ENCODE data around the gene ACAN. TPM values are rescaled to one million over a fixed set of nuclear protein-coding genes. Genes with fewer than 3 reads are reported as not detected.

ACAN gene
- total and polyA plus RNA-seq, 3 experiments from 2014 or later = not detected

DNA sequence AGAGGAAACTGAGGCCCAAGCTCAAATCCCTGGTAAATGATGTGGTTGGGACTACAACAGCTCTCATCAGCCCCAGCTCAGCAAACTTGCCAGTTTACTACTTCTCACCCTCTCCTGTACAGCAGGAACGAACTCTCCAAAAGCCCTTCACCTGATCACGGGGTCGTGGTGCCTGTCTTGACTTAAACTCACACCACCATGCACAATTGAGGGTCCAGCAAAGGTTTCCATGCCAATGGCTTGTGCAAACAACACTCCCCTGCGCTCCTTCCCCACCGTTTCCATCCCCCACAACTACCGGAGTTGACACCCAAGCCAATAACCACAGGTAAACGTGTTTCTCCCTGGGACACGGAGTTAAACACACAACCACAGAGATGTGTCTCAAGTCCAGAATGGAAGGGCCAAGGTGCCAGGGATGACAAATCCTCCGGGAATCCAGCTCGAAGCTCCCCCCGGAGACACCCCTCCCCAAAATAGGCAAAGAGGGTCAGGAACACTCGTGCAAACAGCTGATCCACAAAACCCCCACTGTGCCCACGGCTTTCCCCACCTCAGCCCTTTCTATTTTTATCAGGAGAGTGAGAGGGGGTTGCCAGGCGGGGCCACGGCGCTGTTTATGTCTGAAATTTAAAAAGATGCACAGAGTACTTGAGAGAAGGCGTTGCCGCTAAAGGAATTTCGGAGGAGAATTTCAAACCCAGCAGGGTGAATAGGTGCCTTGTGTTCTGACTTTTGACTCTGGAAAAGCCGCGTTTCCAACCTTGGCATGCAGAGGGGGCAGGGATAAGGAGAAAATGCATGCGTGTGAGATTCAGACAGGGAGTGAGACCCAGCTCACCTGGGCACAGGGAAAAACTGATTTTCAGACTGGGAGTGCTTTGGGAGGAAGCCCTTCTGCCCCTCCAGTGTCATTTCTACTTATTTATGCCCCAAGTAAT is 10.6 kb upstream of the ACAN start:
- Mint-ChIP-seq H3K4me3 (no peak overlapping the region), H3K4me1 (no peaks in the 10 kb centered on the region), H3K36me3 (no peaks in the 10 kb centered on the region), H3K9me3 (peaks cover 0 to 2% (median 0%) of the 10 kb centered on the region in 5 donors), H3K27ac (no peak overlapping the region), H3K27me3 (peaks cover 15 to 55% of the 10 kb centered on the region in 2 donors)
- Histone ChIP-seq H3K27me3 (ENCODE audit: insufficient read depth, low read length, poor library complexity, severe bottlenecking) (no peaks in the 10 kb centered on the region), H3K4me1 (ENCODE audit: insufficient read depth, low read length) (no peaks in the 10 kb centered on the region), H3K27ac (ENCODE audit: low read depth, low read length) (no peak overlapping the region), H3K9me3 (ENCODE audit: low read length) (no peaks in the 10 kb centered on the region), H3K36me3 (ENCODE audit: insufficient read depth, low read length) (no peaks in the 10 kb centered on the region), H3K4me3 (ENCODE audit: low read length) (no peak overlapping the region)
- ChIA-PET POLR2A (no interaction called here), CTCF (no interaction called here)
- no peak for DNase-seq

DNA sequence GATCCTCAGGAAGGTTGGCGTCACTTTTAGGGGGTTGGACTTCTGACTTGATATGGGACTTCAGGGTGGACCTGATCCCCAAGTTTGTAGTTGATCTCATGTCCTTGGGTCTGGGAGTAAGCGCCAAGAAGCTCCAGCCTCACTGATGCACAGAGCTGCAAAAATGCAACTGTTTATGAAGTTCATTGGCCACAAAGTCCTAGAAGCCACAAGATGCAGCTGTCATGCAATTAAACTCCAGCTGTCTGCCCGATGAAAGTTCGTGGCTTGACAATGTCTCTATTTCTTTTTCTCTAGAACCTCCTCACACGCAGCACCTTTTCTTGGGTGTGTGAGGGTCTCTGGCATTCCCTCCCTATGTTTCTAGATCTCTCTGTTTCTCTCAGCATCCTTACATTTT is 9.2 kb upstream of the ACAN start:
- H3K27ac Mint-ChIP-seq = no peak overlapping the region
- CTCF ChIA-PET = no interaction called here
- H3K4me1 Mint-ChIP-seq = no peaks in the 10 kb centered on the region
- H3K4me3 Mint-ChIP-seq = no peak overlapping the region
- peaks cover 0 to 2% (median 0%) of the 10 kb centered on the region in 5 donors for H3K9me3 Mint-ChIP-seq
- POLR2A ChIA-PET = no interaction called here
- peaks cover 15 to 67% of the 10 kb centered on the region in 2 donors for H3K27me3 Mint-ChIP-seq
- DNase-seq = no peak
- Histone ChIP-seq H3K4me1 (ENCODE audit: insufficient read depth, low read length) (no peaks in the 10 kb centered on the region), H3K4me3 (ENCODE audit: low read length) (no peak overlapping the region), H3K27ac (ENCODE audit: low read depth, low read length) (no peak overlapping the region), H3K36me3 (ENCODE audit: insufficient read depth, low read length) (no peaks in the 10 kb centered on the region), H3K9me3 (ENCODE audit: low read length) (no peaks in the 10 kb centered on the region), H3K27me3 (ENCODE audit: insufficient read depth, low read length, poor library complexity, severe bottlenecking) (peaks cover 6% of the 10 kb centered on the region)
- H3K36me3 Mint-ChIP-seq = no peaks in the 10 kb centered on the region

DNA sequence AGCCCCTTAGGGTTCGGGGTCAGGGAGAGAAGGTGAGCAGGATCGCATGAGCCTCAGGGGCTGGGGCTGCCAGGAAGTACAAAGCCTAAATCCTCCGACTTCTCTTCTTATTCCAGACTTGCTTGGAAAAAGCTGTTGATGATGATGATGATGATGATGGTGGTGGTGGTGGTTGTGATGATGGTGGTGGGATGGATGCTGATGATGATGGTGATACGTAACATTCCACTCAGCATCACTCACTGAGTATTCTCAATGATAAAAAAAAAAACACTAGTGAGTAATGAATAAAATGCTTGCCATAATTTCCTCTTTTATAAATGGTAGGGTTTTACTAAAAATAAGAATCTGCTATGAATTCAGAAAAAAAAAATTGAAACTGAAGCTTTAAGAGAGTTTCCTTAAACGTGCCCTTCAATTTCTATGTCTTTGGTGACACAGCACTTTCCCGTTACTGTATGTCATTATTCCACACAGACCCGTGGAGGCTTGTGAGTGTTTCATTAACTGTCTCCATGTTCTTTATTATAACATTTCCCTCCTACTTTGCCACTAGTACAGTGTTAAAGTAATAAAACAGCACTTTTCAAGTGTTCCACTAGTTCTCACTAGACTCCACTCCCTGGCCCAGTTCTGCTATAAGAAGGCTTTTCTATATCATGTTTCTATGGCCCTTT is 5.4 kb upstream of the ACAN start:
- Histone ChIP-seq H3K9me3 (ENCODE audit: low read length) (no peaks in the 10 kb centered on the region), H3K4me3 (ENCODE audit: low read length) (no peak overlapping the region), H3K4me1 (ENCODE audit: insufficient read depth, low read length) (no peaks in the 10 kb centered on the region), H3K27me3 (ENCODE audit: insufficient read depth, low read length, poor library complexity, severe bottlenecking) (peaks cover 11% of the 10 kb centered on the region), H3K27ac (ENCODE audit: low read depth, low read length) (no peak overlapping the region), H3K36me3 (ENCODE audit: insufficient read depth, low read length) (no peaks in the 10 kb centered on the region)
- no peak for DNase-seq
- ChIA-PET POLR2A (no interaction called here), CTCF (no interaction called here)
- no peak overlapping the region for H3K27ac Mint-ChIP-seq
- H3K36me3 Mint-ChIP-seq = no peaks in the 10 kb centered on the region
- peaks cover 3 to 4% (median 4%) of the 10 kb centered on the region in 3 donors for H3K4me1 Mint-ChIP-seq
- H3K27me3 Mint-ChIP-seq = peaks cover 29 to 78% of the 10 kb centered on the region in 2 donors
- H3K9me3 Mint-ChIP-seq = no peaks in the 10 kb centered on the region
- H3K4me3 Mint-ChIP-seq = no peak overlapping the region

DNA sequence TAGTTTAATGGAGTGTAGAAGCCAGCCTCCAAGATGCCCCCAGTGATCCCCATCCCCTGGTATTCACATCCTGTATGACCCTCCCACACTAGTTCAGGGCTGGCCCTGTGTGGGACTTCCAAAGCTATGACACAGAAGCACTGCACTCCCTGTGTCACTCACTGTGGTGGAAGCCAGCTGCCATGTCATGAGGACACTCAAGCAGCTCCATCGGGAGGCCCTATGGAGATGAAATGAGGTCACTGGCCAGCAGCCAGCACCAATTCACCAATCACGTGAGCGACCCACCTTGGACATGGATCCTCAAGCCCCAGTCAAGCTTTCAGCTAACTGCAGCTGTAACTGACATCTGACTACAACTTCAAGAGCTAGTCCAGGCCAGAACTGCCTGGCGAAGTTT is 3.9 kb upstream of the ACAN start:
- H3K9me3 ChIP-seq (ENCODE audit: low read length) = no peaks in the 10 kb centered on the region
- H3K27me3 Mint-ChIP-seq = peaks cover 31 to 72% of the 10 kb centered on the region in 2 donors
- no peaks in the 10 kb centered on the region for H3K36me3 Mint-ChIP-seq

DNA sequence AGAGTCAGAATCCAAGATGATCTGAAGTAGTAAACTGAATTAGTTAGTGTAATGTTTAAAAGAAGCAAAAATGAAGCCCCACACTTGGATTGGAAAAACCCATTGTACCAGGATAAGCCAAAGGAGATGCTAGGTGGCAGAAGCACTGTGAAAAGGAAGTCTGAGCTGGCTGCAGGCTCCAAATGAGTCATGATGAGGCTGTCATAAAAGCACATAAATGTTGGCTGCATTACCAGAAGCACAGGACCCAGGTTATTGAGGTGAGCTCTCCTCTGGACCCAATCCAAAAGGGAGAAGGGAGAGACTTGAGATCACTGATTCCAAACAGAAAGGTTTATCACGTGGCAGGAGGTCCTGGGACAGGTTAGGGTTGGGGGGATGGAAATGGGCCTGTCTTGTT is 3.2 kb upstream of the ACAN start:
- no peaks in the 10 kb centered on the region for H3K9me3 ChIP-seq (ENCODE audit: low read length)
- no peak overlapping the region for H3K27ac ChIP-seq (ENCODE audit: low read depth, low read length)
- CTCF ChIA-PET = no interaction called here
- DNase-seq = no peak
- no peaks in the 10 kb centered on the region for H3K36me3 Mint-ChIP-seq
- H3K4me3 ChIP-seq (ENCODE audit: low read length) = no peak overlapping the region
- POLR2A ChIA-PET = no interaction called here
- H3K4me1 Mint-ChIP-seq = peaks cover 5 to 12% (median 7%) of the 10 kb centered on the region in 3 donors
- peaks cover 22% of the 10 kb centered on the region for H3K27me3 ChIP-seq (ENCODE audit: insufficient read depth, low read length, poor library complexity, severe bottlenecking)
- H3K4me3 Mint-ChIP-seq = no peak overlapping the region
- no peak overlapping the region for H3K27ac Mint-ChIP-seq
- peaks cover 35 to 74% of the 10 kb centered on the region in 2 donors for H3K27me3 Mint-ChIP-seq
- no peaks in the 10 kb centered on the region for H3K36me3 ChIP-seq (ENCODE audit: insufficient read depth, low read length)
- H3K9me3 Mint-ChIP-seq = no peaks in the 10 kb centered on the region
- no peaks in the 10 kb centered on the region for H3K4me1 ChIP-seq (ENCODE audit: insufficient read depth, low read length)

More for the DNA sequence above, 3.9 kb upstream of the ACAN start:
- Histone ChIP-seq H3K4me1 (ENCODE audit: insufficient read depth, low read length) (no peaks in the 10 kb centered on the region), H3K27me3 (ENCODE audit: insufficient read depth, low read length, poor library complexity, severe bottlenecking) (peaks cover 16% of the 10 kb centered on the region), H3K4me3 (ENCODE audit: low read length) (no peak overlapping the region), H3K36me3 (ENCODE audit: insufficient read depth, low read length) (no peaks in the 10 kb centered on the region), H3K27ac (ENCODE audit: low read depth, low read length) (no peak overlapping the region)
- ChIA-PET POLR2A (no interaction called here), CTCF (no interaction called here)
- Mint-ChIP-seq H3K27ac (no peak overlapping the region), H3K4me1 (peaks cover 5 to 11% (median 5%) of the 10 kb centered on the region in 3 donors), H3K9me3 (no peaks in the 10 kb centered on the region), H3K4me3 (no peak overlapping the region)
- no peak for DNase-seq

DNA sequence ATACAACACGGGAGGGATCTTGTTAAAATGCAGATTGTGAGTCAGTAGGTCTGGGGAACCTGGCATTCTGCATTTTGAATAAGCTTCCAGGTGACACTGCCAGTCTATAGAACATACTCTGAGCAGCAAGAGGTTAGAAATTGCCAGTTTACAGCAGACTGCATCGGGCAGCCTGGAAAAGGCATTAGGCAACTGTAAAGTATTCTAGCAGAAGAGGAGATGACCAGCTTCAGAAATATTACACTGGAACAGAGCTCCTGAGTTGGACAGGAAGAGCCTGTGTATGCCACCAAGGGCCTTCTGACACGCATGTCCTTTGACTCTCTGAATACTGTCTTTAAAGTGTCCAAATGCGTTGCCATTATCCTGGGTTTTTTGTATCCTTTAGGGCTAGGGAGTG is 2.5 kb upstream of the ACAN start:
- Mint-ChIP-seq H3K36me3 (no peaks in the 10 kb centered on the region), H3K4me3 (no peak overlapping the region), H3K27me3 (peaks cover 35 to 77% of the 10 kb centered on the region in 2 donors), H3K27ac (no peak overlapping the region), H3K4me1 (peaks cover 5 to 12% (median 9%) of the 10 kb centered on the region in 3 donors), H3K9me3 (no peaks in the 10 kb centered on the region)
- Histone ChIP-seq H3K4me3 (ENCODE audit: low read length) (no peak overlapping the region), H3K36me3 (ENCODE audit: insufficient read depth, low read length) (no peaks in the 10 kb centered on the region), H3K9me3 (ENCODE audit: low read length) (no peaks in the 10 kb centered on the region), H3K27ac (ENCODE audit: low read depth, low read length) (no peak overlapping the region), H3K4me1 (ENCODE audit: insufficient read depth, low read length) (no peaks in the 10 kb centered on the region), H3K27me3 (ENCODE audit: insufficient read depth, low read length, poor library complexity, severe bottlenecking) (peaks cover 27% of the 10 kb centered on the region)
- POLR2A ChIA-PET = no interaction called here
- CTCF ChIA-PET = no interaction called here
- DNase-seq = no peak

DNA sequence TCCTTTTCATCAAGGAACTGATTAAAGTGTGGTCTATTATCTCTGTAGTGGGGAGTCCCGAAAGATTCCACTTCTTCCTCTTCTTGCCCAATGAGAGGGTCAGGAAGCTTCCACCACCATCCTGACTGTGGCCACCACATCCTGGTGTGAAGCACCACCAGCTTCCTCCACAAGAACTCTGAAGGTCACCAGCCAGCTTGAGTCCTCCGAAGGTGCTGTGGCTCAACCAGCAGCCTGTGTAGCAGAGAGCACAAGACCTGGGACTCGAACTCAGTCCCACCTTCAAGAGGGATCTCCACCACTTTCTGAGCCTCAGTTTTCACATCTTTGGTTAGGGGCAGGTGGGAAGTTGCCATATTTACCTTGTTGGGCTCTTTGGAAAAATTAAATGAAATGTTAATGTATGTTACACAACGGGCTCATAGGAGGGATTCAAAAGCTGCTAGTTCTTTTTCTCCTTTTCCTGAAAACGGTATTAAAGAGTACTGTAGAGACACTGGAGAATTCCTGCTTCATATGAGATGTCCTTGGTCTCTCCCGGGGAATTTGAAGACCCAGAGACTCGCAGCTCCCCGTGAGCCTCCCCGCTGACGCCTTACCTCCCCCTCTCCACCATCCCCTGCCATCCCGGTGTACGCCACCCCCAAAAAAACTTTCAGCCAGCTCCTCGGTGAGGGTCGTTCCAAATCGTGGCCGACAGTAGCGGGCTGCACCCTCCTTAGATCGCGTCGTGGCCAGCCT is 816 bp upstream of the ACAN start:
- Histone ChIP-seq H3K4me3 (ENCODE audit: low read length) (no peak overlapping the region), H3K27me3 (ENCODE audit: insufficient read depth, low read length, poor library complexity, severe bottlenecking) (peaks cover 32% of the 10 kb centered on the region), H3K9me3 (ENCODE audit: low read length) (no peaks in the 10 kb centered on the region), H3K27ac (ENCODE audit: low read depth, low read length) (no peak overlapping the region), H3K4me1 (ENCODE audit: insufficient read depth, low read length) (no peaks in the 10 kb centered on the region), H3K36me3 (ENCODE audit: insufficient read depth, low read length) (no peaks in the 10 kb centered on the region)
- Mint-ChIP-seq H3K27ac (no peak overlapping the region), H3K36me3 (no peaks in the 10 kb centered on the region), H3K4me1 (peaks cover 5 to 12% (median 9%) of the 10 kb centered on the region in 3 donors), H3K9me3 (no peaks in the 10 kb centered on the region), H3K4me3 (peak overlapping the region in 4 of 7 donors; percentile 46 to 66 (median 62)), H3K27me3 (peaks cover 35 to 80% of the 10 kb centered on the region in 2 donors)
- CTCF ChIA-PET = interaction anchor here (1.2 kb wide), 1 partner anchor 14 kb away, joined by 3 read pairs; no protein-coding TSS in a partner anchor
- POLR2A ChIA-PET = no interaction called here
- no peak for DNase-seq

DNA sequence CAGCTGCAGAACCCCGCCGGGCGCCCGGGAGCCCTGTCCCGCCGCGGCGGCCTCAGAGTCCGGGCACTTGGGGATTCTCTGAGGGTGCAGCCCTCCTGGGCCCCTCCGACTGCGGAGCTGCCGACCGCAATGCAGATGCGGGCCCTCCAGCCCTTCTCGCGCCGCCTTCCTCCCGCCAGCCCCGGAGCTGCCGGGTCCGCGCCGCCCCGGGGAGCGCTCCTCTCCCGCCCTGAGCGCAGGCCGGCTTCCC is 320 bp upstream of the ACAN start:
- no peaks in the 10 kb centered on the region for H3K9me3 Mint-ChIP-seq
- H3K4me3 Mint-ChIP-seq = peak overlapping the region in 1 of 7 donors; percentile 62
- no peak overlapping the region for H3K27ac Mint-ChIP-seq
- POLR2A ChIA-PET = no interaction called here
- H3K27me3 Mint-ChIP-seq = peaks cover 38 to 81% of the 10 kb centered on the region in 2 donors
- no peaks in the 10 kb centered on the region for H3K36me3 Mint-ChIP-seq
- H3K9me3 ChIP-seq (ENCODE audit: low read length) = no peaks in the 10 kb centered on the region
- peaks cover 32% of the 10 kb centered on the region for H3K27me3 ChIP-seq (ENCODE audit: insufficient read depth, low read length, poor library complexity, severe bottlenecking)
- CTCF ChIA-PET = no interaction called here
- H3K27ac ChIP-seq (ENCODE audit: low read depth, low read length) = no peak overlapping the region
- H3K4me3 ChIP-seq (ENCODE audit: low read length) = no peak overlapping the region
- H3K4me1 ChIP-seq (ENCODE audit: insufficient read depth, low read length) = no peaks in the 10 kb centered on the region
- DNase-seq = no peak
- H3K4me1 Mint-ChIP-seq = peaks cover 5 to 12% (median 9%) of the 10 kb centered on the region in 3 donors
- H3K36me3 ChIP-seq (ENCODE audit: insufficient read depth, low read length) = no peaks in the 10 kb centered on the region
